Tibial nerve (tissue), 4 donors: ENCODE measurements around the gene CDH4. TPM values are rescaled to one million over a fixed set of nuclear protein-coding genes. Genes with fewer than 3 reads are reported as not detected.

Experiments used
- DNase-seq, 2 donors: peaks; one replicate each; pipeline ENCODE4 v3.0.0-alpha.2; 2019; ENCODE audit warnings: low spot score in 2 of 2
- H3K27ac ChIP-seq, 4 donors: fragments of 200-600 bp; sonication (generic) in 3 of 4; one replicate each; pipeline ENCODE4 v1.5.1; 2017 to 2019; ENCODE audit warnings: mild to moderate bottlenecking in 1 of 4
- H3K27me3 ChIP-seq, 2 donors: fragments of 200-600 bp; sonication (generic) in 1 of 2; one replicate each; pipeline versions ENCODE4 v1.5.1 to v1.6.0; 2017 to 2019
- H3K36me3 ChIP-seq, 3 donors: fragments of 200-600 bp; sonication (generic); one replicate each; pipeline ENCODE4 v1.5.1; 2018 to 2019
- H3K4me1 ChIP-seq, 4 donors: fragments of 200-600 bp; sonication (generic) in 3 of 4; one replicate each; pipeline ENCODE4 v1.5.1; 2017 to 2019
- H3K4me3 ChIP-seq, 4 donors: fragments of 200-600 bp; sonication (generic) in 3 of 4; one replicate each; pipeline ENCODE4 v1.5.1; 2017 to 2019; ENCODE audit warnings: mild to moderate bottlenecking in 1 of 4, moderate library complexity in 1 of 4
- H3K9me3 ChIP-seq, 4 donors: fragments of 200-600 bp; sonication (generic) in 3 of 4; one replicate each; pipeline ENCODE4 v1.5.1; 2017 to 2019
- EP300 ChIP-seq, 2 donors: sonication (generic); formaldehyde crosslinking; IDR thresholded peaks; one replicate each; pipeline ENCODE4 v1.6.1; 2017; ENCODE audit warnings: antibody characterized with exemption in 2 of 2, mild to moderate bottlenecking in 1 of 2
- POLR2A ChIP-seq, 2 donors: fragments of 450-650 bp; IDR thresholded peaks; one replicate each; pipeline ENCODE4 v1.6.1; 2017; ENCODE audit warnings: antibody characterized with exemption in 2 of 2, mild to moderate bottlenecking in 2 of 2, moderate library complexity in 2 of 2
- WGBS, 2 donors: methylation state at CpG; one replicate each; pipeline ENCODE4 v1.1.5; 2018; 5-methylcytosine and 5-hydroxymethylcytosine counted together
- total RNA-seq, 4 donors: library from RNA; depleted of rRNA; stranded (reverse); fragments of >200 nt; gene quantifications; one replicate each; pipeline ENCODE4 v1.1.0, GENCODE V29; 2016
- TF ChIP-seq, protein P1 (sequence below), 5 experiments: fragments of 200-600 bp in 3 of 5; fragments of 450-650 bp in 2 of 5; sonication (generic) in 3 of 5; IDR thresholded peaks; one replicate each; pipeline ENCODE4 v1.5.1; 2016 to 2019; ENCODE audit warnings: antibody characterized with exemption in 5 of 5, mild to moderate bottlenecking in 3 of 5, moderate library complexity in 2 of 5

The CDH4 gene
- total RNA-seq, 4 donors from 2014 or later: 0.78 to 2.3 (median 1.0) TPM

DNA sequence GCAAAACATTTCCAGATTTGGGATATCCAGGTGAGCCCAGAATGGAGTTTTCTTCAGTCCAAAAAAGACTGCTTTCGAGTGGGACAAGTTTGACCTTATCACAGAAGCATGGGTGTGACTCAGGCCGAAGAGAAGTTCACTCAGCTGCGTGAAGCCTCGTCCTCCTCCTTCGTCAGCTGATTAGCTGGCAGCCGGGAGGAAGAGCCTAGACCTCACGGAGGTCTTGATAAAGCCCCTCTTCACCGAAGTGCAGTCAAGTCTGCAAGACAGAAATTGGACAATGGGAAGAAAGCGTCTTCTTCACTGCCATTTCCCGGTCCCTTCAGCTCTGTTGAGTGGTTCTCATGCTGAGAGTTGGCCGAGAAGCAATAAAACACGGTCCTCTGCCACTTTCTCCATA is 449.7 kb downstream of the CDH4 start:
- Histone ChIP-seq H3K4me1 (no peaks in the 10 kb centered on the region), H3K36me3 (no peaks in the 10 kb centered on the region), H3K9me3 (peaks cover 0 to 2% (median 0%) of the 10 kb centered on the region in 4 donors), H3K27me3 (no peaks in the 10 kb centered on the region), H3K27ac (no peak overlapping the region), H3K4me3 (no peak overlapping the region)
- no peak for DNase-seq
- TF ChIP-seq, protein P1, sequence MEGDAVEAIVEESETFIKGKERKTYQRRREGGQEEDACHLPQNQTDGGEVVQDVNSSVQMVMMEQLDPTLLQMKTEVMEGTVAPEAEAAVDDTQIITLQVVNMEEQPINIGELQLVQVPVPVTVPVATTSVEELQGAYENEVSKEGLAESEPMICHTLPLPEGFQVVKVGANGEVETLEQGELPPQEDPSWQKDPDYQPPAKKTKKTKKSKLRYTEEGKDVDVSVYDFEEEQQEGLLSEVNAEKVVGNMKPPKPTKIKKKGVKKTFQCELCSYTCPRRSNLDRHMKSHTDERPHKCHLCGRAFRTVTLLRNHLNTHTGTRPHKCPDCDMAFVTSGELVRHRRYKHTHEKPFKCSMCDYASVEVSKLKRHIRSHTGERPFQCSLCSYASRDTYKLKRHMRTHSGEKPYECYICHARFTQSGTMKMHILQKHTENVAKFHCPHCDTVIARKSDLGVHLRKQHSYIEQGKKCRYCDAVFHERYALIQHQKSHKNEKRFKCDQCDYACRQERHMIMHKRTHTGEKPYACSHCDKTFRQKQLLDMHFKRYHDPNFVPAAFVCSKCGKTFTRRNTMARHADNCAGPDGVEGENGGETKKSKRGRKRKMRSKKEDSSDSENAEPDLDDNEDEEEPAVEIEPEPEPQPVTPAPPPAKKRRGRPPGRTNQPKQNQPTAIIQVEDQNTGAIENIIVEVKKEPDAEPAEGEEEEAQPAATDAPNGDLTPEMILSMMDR (IDR thresholded peaks at IDR 0.05): no peak
- TF ChIP-seq EP300 (IDR thresholded peaks at IDR 0.05): no peak
- TF ChIP-seq POLR2A (IDR thresholded peaks at IDR 0.05): no peak
- 83 to 87% methylated on average over 12 of the region's 12 CpGs for WGBS, 2 donors

DNA sequence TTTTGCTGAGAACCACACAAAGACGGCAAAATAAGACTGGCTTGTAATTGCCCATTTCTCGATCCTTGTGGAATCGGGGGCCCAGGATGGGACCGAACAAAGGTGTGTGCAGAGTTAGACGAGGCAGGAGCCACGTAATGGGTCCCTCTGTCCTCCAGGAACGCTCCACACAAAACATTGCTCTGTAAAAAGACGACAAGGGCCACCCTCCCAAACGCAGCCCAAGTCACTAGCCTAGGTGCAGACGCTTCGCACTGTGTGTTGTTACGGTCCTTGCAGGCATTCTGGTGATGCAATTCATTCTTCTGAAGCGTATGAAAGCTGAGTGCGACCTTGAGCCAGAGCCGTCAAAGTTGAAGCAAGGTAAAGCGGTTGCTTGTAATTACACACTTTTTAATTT is 450.2 kb downstream of the CDH4 start:
- TF ChIP-seq POLR2A (IDR thresholded peaks at IDR 0.05) (no peak), EP300 (IDR thresholded peaks at IDR 0.05) (no peak)
- TF ChIP-seq, protein P1 (IDR thresholded peaks at IDR 0.05): no peak
- no peak for DNase-seq
- WGBS, 2 donors: 91% methylated on average over 16 of the region's 16 CpGs
- H3K4me3 ChIP-seq: no peak overlapping the region
- no peaks in the 10 kb centered on the region for H3K4me1 ChIP-seq
- H3K27ac ChIP-seq: no peak overlapping the region
- H3K36me3 ChIP-seq: no peaks in the 10 kb centered on the region
- no peaks in the 10 kb centered on the region for H3K27me3 ChIP-seq
- H3K9me3 ChIP-seq: peaks cover 0 to 2% (median 0%) of the 10 kb centered on the region in 4 donors

DNA sequence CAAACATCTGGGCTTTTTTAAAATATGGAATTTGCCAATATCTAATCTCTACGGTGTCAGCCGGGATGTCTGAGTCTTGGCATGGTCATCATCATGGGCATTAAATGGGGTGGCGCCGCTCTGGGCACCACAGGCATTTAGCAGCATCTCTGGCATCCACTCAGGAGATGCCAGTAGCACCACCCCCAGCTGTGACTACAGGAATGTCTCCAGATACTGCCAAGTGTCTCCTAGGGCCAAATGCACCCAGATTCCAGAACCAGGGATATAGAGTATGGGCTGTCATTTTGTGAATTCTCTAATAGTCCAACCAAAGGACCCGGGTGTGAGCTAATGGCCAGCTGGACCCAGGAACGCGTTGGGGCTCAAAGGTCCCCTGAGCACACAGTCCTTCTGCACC is 452.6 kb downstream of the CDH4 start:
- WGBS, 2 donors: 85 to 91% methylated on average over 7 of the region's 7 CpGs
- Histone ChIP-seq H3K4me1 (no peaks in the 10 kb centered on the region), H3K27me3 (no peaks in the 10 kb centered on the region), H3K27ac (no peak overlapping the region), H3K9me3 (peaks cover 0 to 8% (median 0%) of the 10 kb centered on the region in 4 donors), H3K36me3 (no peaks in the 10 kb centered on the region), H3K4me3 (no peak overlapping the region)
- no peak for DNase-seq
- TF ChIP-seq, protein P1 (IDR thresholded peaks at IDR 0.05): no peak
- TF ChIP-seq EP300 (IDR thresholded peaks at IDR 0.05): no peak
- TF ChIP-seq POLR2A (IDR thresholded peaks at IDR 0.05): no peak

DNA sequence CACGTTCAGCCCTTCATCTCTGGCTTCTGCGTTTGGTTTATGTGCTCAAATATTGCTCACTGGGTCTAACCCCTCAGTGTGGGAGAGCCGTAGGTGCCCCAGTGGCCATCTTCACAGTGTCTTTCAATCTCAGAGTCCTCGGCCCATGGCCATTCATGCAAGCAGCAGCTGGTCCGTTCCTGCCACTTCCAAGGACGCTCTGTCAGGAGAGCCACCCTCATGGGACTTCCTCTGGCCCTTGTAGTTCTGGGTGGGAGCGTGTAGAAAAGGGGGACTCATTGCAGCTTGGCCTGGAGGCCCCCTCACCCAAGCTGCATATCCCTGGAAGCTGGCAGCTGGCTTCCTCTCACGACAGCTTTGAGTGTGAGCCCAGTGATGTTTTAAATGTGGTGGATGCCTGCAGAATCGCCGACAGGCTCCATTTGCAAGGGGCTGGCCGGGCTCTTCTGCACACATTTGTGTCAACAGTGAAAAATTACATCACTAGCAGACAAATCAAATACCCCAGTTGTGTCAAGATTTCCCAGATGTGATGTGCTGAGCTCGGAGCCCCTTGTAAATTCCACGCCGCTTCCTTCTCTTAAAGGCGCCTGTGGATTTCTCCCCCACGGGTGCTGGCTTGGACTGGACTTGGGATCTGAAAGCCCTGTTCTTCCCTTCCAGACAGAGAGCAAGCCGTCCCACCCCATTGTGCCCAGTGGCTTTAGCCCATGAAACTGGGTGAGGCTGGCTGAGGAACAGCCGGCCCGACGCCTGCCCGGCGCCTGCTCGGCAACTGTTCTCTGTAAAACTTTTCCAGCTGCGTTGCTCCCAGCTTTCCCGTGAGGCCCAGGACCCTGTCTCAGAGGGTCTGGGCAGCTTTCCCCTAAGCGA is 453.6 kb downstream of the CDH4 start:
- Histone ChIP-seq H3K4me1 (no peaks in the 10 kb centered on the region), H3K36me3 (no peaks in the 10 kb centered on the region), H3K27ac (no peak overlapping the region), H3K4me3 (no peak overlapping the region), H3K27me3 (no peaks in the 10 kb centered on the region), H3K9me3 (peaks cover 0 to 6% (median 0%) of the 10 kb centered on the region in 4 donors)
- no peak for TF ChIP-seq POLR2A (IDR thresholded peaks at IDR 0.05)
- TF ChIP-seq, protein P1 (IDR thresholded peaks at IDR 0.05): no peak
- DNase-seq: no peak
- 69% methylated on average over 26 of the region's 26 CpGs for WGBS, 2 donors

DNA sequence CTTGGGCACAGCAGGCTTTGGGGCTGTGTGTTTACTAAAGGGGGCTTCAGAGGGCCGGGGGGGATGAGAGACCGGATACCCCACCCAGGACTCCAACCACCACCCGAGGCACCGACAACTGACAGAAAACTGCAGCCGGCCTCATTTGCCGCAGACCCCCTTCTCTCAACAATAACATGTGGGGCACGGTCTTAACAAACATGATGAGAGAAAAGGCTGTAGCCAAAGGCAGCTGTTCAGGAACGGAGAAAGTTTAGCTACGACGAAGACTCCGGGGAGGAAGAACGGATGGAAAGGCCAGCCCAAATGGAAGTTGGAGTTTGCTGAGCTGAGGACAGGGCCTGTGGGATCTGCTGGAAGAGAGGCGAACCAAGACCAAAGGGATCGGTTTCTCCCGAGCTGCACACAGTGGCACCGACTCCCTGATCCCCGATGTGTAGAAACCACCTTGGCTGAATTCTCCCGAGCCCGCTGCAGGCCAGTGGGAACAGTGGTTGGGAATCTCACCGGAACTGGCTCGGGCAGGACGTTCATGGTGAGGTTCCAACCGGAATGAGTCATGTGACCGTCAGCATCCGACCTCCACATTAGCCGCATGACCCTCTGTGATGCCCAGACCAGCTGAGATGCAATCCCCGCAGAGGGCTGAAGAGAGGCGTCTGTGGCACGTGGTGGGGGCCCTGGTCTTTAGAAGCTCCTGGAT is 454.3 kb downstream of the CDH4 start:
- no peak for DNase-seq
- no peaks in the 10 kb centered on the region for H3K4me1 ChIP-seq
- no peak overlapping the region for H3K27ac ChIP-seq
- TF ChIP-seq POLR2A (IDR thresholded peaks at IDR 0.05) (no peak), EP300 (IDR thresholded peaks at IDR 0.05) (no peak)
- TF ChIP-seq, protein P1 (IDR thresholded peaks at IDR 0.05): no peak
- no peaks in the 10 kb centered on the region for H3K36me3 ChIP-seq
- no peaks in the 10 kb centered on the region for H3K27me3 ChIP-seq
- H3K9me3 ChIP-seq: peaks cover 0 to 6% (median 0%) of the 10 kb centered on the region in 4 donors
- 66 to 77% methylated on average over 25 to 29 of the region's 29 CpGs for WGBS, 2 donors
- H3K4me3 ChIP-seq: no peak overlapping the region
